ENCODE data around the gene RNF113B. TPM values are rescaled to one million over a fixed set of nuclear protein-coding genes. Genes with fewer than 3 reads are reported as not detected.

RNF113B gene
- total and polyA plus RNA-seq, 10 donors: not detected

DNA sequence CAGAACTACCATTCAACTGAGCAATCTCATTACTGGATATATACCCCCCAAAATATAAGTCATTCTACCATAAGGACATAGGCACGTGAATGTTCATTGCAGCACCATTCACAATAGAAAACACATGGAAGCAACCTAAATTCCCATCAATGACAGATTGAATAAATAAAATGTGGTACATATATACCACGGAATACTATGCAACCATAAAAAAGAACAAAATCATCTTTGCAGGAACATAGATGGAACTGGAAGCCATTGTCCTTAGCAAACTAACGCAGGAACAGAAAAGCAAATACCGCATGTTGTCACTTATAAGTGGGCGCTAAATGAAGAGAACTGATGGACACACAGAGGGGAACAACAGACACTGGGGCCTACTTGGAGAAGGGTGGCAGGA lies 14.1 kb downstream of the RNF113B start:
- WGBS, 5 donors: 94 to 97% (median 95%) methylated on average over 5 of the region's 5 CpGs
- TF ChIP-seq, protein P1, sequence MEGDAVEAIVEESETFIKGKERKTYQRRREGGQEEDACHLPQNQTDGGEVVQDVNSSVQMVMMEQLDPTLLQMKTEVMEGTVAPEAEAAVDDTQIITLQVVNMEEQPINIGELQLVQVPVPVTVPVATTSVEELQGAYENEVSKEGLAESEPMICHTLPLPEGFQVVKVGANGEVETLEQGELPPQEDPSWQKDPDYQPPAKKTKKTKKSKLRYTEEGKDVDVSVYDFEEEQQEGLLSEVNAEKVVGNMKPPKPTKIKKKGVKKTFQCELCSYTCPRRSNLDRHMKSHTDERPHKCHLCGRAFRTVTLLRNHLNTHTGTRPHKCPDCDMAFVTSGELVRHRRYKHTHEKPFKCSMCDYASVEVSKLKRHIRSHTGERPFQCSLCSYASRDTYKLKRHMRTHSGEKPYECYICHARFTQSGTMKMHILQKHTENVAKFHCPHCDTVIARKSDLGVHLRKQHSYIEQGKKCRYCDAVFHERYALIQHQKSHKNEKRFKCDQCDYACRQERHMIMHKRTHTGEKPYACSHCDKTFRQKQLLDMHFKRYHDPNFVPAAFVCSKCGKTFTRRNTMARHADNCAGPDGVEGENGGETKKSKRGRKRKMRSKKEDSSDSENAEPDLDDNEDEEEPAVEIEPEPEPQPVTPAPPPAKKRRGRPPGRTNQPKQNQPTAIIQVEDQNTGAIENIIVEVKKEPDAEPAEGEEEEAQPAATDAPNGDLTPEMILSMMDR (IDR thresholded peaks at IDR 0.05 in 8 of 11, conservative IDR thresholded peaks at IDR 0.05 in 3 of 11): no peak
- TF ChIP-seq POLR2AphosphoS5 (IDR thresholded peaks at IDR 0.05) (no peak), POLR2A (IDR thresholded peaks at IDR 0.05) (no peak)
- peaks cover 0 to 3% (median 0%) of the 10 kb centered on the region in 6 donors for H3K4me1 ChIP-seq
- intact Hi-C loops (cut with DNase I; ENCODE audit: low total_unique reads): no loop called here
- no peak for DNase-seq
- no peak overlapping the region for H3K27ac ChIP-seq
- H3K36me3 ChIP-seq: no peaks in the 10 kb centered on the region
- H3K9me3 ChIP-seq: no peaks in the 10 kb centered on the region
- H3K4me3 ChIP-seq: no peak overlapping the region
- no peaks in the 10 kb centered on the region for H3K27me3 ChIP-seq (replicated peaks in 1 of 7)

DNA sequence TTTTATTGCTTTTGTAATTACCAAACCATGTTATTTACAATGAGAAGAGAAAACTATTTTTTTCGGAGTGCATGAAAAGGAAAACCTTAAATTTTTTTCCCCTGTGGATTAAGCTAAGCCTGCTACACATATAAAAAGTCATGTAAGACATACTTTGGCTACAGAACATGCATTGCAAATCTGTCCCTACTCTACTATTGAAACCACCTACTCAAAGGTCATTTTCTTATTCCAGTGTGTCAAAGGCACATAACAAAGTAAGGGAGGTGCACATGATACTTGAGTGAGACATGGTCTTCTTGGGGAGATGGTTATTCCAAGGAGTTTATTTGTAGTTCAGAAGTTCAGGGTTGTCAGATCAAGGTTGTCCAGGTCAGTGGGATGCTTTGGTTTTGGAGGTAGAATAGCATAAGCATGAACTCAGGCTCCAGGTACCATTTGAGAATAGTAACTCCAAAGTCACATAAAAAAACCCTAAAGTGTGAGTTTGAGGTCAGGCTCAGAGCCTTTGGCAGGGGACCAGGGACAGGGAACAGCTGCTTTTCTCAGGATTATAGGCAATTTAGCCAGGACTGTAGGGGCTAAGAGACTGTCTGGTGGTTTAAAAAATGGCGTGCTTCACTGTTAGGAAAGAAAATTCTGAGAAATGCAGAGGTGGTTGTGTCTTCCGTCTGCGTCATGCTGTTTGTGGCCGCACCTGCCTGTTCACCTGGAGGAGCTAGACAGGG lies 18.7 kb downstream of the RNF113B start:
- H3K27me3 ChIP-seq (replicated peaks in 1 of 7): no peaks in the 10 kb centered on the region
- H3K9me3 ChIP-seq: no peaks in the 10 kb centered on the region
- 86 to 91% (median 89%) methylated on average over 5 of the region's 5 CpGs for WGBS, 5 donors
- peaks cover 0 to 12% (median 0%) of the 10 kb centered on the region in 6 donors for H3K4me1 ChIP-seq
- TF ChIP-seq, protein P1 (IDR thresholded peaks at IDR 0.05 in 8 of 11, conservative IDR thresholded peaks at IDR 0.05 in 3 of 11): no peak
- no peak for TF ChIP-seq POLR2AphosphoS5 (IDR thresholded peaks at IDR 0.05)
- no peak for TF ChIP-seq POLR2A (IDR thresholded peaks at IDR 0.05)
- no peak overlapping the region for H3K4me3 ChIP-seq
- DNase-seq: no peak
- intact Hi-C loops (cut with DNase I; ENCODE audit: low total_unique reads): no loop called here
- H3K27ac ChIP-seq: no peak overlapping the region
- H3K36me3 ChIP-seq: no peaks in the 10 kb centered on the region

DNA sequence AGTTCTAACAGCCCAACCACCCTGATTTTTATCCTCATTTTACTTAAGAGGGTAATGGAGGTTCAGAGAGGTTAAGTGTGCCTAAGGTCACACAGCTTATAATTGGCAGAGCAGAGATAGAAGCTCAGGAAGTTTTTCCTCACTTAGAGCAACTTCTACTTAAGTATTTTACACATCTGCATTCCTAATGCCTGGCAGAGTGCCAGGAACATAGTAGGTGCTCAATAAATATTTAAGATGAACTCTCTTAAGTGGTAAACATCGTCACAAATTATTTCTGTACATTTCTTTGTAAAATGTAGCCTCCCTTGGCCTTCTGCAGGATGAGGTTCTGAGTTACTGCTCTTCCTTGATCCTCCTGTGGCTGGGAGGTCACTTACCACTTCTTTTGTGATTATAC lies 19.5 kb downstream of the RNF113B start:
- Histone ChIP-seq H3K27me3 (replicated peaks in 1 of 7) (no peaks in the 10 kb centered on the region), H3K9me3 (no peaks in the 10 kb centered on the region), H3K4me3 (no peak overlapping the region), H3K36me3 (no peaks in the 10 kb centered on the region), H3K27ac (no peak overlapping the region), H3K4me1 (peaks cover 0 to 12% (median 0%) of the 10 kb centered on the region in 6 donors)
- TF ChIP-seq POLR2A (IDR thresholded peaks at IDR 0.05) (no peak), POLR2AphosphoS5 (IDR thresholded peaks at IDR 0.05) (no peak)
- TF ChIP-seq, protein P1 (IDR thresholded peaks at IDR 0.05 in 8 of 11, conservative IDR thresholded peaks at IDR 0.05 in 3 of 11): no peak
- DNase-seq: no peak
- intact Hi-C loops (cut with DNase I; ENCODE audit: low total_unique reads): no loop called here
- 69 to 81% (median 75%) methylated on average over 1 of the region's 1 CpG for WGBS, 5 donors

DNA sequence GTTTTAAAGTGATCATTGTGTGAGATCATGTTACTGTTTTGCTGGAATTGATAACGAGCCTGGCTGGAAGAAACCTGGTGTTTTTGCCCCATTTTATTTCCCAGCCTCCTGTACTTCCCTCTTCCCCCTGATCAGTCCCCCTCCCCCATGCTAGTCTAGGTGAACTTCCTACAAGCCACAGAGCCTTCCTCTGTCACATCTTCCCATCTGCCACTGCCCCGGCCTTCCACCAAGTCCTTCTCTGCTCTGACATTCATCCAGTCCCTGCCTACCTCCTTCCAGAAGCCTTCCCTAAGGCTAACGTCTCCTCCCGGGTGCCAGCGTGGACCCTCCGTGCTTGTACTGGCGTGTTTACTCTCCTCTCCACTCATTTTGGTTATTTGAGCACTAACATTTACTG lies 19.9 kb downstream of the RNF113B start:
- TF ChIP-seq, protein P1 (IDR thresholded peaks at IDR 0.05 in 8 of 11, conservative IDR thresholded peaks at IDR 0.05 in 3 of 11): no peak
- no peak for TF ChIP-seq POLR2A (IDR thresholded peaks at IDR 0.05)
- TF ChIP-seq POLR2AphosphoS5 (IDR thresholded peaks at IDR 0.05): no peak
- Histone ChIP-seq H3K27me3 (replicated peaks in 1 of 7) (no peaks in the 10 kb centered on the region), H3K4me1 (peaks cover 0 to 12% (median 0%) of the 10 kb centered on the region in 6 donors), H3K9me3 (no peaks in the 10 kb centered on the region), H3K36me3 (no peaks in the 10 kb centered on the region), H3K4me3 (no peak overlapping the region), H3K27ac (no peak overlapping the region)
- DNase-seq: no peak
- 70 to 78% (median 73%) methylated on average over 7 of the region's 7 CpGs for WGBS, 5 donors
- intact Hi-C loops (cut with DNase I; ENCODE audit: low total_unique reads): no loop called here

All from spleen (tissue), 11 donors.